ENCODE data around the gene VWDE.

- no peak for TF ChIP-seq POLR2A (IDR thresholded peaks at IDR 0.05)
- no peak for TF ChIP-seq CTCF (IDR thresholded peaks at IDR 0.05)
- no peak for TF ChIP-seq POLR2AphosphoS5 (IDR thresholded peaks at IDR 0.05)
Measured at GRCh38 chr7:12315049-12315448, 88.6 kb downstream of the VWDE start.
